ENCODE measurements around the gene RABGAP1.
A peak's percentile ranks its signal among the peaks of the same experiment; 100 is the strongest.

The RABGAP1 gene

DNA sequence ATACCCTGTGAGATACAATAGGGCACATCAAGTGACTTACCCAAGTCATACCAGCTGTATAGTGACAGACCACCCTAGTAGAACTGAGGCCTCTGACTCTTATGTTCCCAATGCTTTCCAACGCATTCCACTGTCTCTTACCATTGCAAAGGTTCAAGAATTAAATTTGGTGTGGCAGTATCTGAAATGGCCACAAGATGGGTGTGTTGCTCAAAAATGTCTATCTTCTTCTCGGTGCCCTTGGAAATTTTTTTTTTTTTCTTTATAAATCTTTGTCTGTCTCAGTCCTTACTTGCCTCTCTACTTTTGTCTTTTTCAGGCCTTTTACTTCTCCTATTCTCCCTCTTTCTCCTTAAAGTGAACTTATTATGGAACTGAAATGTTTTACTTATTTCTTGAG is 141.0 kb downstream of the RABGAP1 start:
- CTCF ChIA-PET, result interaction anchor here (0.6 to 1.8 kb wide), 5 partner anchors 9 to 650 kb away, joined by 3 to 5 read pairs (median 4); no protein-coding TSS in a partner anchor
- peak; percentile 49 for DNase-seq (ENCODE audit: extremely low spot score)
- POLR2A ChIA-PET, result interaction anchor here (0.9 kb wide), 1 partner anchor 13 kb away, joined by 3 read pairs; no protein-coding TSS in a partner anchor
- no peak for TF ChIP-seq HDGF (IDR thresholded peaks at IDR 0.05; ENCODE audit: borderline replicate concordance)
- no peak for TF ChIP-seq SP1 (IDR thresholded peaks at IDR 0.05)
- TF ChIP-seq TARDBP (IDR thresholded peaks at IDR 0.05), result no peak
- peak; percentile 83 for TF ChIP-seq ZNF384 (IDR thresholded peaks at IDR 0.05)
- TF ChIP-seq FOXK2 (IDR thresholded peaks at IDR 0.05), result no peak
- no peak for TF ChIP-seq L3MBTL2 (conservative IDR thresholded peaks at IDR 0.05)

DNA sequence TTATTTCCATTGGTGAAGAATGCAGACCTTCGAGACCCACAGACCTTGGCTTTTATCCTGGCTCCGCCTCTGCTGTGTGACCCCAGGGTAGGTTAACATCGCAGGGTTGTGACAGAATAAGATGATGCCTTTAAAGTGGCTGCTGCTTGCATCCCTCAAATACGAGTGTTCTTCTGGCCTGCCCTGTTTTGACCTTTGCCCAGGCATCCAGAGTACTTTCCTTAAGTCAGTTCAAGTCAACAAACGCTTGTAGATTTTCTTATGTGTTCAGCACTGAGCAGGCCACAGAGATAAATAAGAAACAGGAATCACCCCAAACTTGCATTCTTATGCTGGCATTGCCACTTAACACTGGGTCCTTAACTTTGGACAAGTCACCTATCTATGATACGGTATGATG is 142.9 kb downstream of the RABGAP1 start:
- POLR2A ChIA-PET, result no interaction called here
- no peak for DNase-seq (ENCODE audit: extremely low spot score)
- CTCF ChIA-PET, result interaction anchor here (1.1 kb wide), 1 partner anchor 266 kb away, joined by 5 read pairs; no protein-coding TSS in a partner anchor
- TF ChIP-seq SUZ12 (IDR thresholded peaks at IDR 0.05), result no peak
- TF ChIP-seq FOXM1 (IDR thresholded peaks at IDR 0.05; ENCODE audit: borderline replicate concordance), result no peak

DNA sequence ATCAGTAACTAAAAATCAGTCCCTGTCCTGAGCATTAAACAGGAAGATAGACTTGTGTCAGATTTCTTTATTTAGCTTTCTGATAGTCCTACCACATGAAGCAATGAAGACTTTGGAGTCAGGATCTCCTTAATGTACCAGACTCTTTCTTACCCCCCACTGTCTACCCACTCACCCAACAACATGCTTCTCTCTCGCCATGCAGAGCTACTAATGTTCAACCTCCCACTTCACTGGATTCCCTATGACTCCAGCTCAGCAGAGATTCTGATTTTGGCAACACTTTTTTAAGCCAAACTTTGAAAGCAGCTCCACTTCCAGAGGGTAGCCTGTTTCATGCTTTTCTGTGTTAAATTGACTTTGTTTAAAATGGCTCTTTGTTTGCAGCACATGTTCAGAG is 143.4 kb downstream of the RABGAP1 start:
- no peak for DNase-seq (ENCODE audit: extremely low spot score)
- ChIA-PET CTCF (interaction anchor here (1.1 kb wide), 1 partner anchor 266 kb away, joined by 5 read pairs; no protein-coding TSS in a partner anchor), POLR2A (no interaction called here)
- no peak for TF ChIP-seq ZNF384 (IDR thresholded peaks at IDR 0.05)
- no peak for TF ChIP-seq SUZ12 (IDR thresholded peaks at IDR 0.05)
- TF ChIP-seq ARNT (IDR thresholded peaks at IDR 0.05), result no peak
- no peak for TF ChIP-seq FOXK2 (IDR thresholded peaks at IDR 0.05)
- TF ChIP-seq FOXM1 (IDR thresholded peaks at IDR 0.05; ENCODE audit: borderline replicate concordance), result no peak
- TF ChIP-seq LEF1 (IDR thresholded peaks at IDR 0.05; ENCODE audit: borderline replicate concordance), result no peak
- no peak for TF ChIP-seq FOXA1 (IDR thresholded peaks at IDR 0.05)
- no peak for TF ChIP-seq SP1 (IDR thresholded peaks at IDR 0.05)
- TF ChIP-seq NFRKB (IDR thresholded peaks at IDR 0.05), result no peak
- no peak for TF ChIP-seq ELF4 (IDR thresholded peaks at IDR 0.05)
- no peak for TF ChIP-seq HDGF (IDR thresholded peaks at IDR 0.05; ENCODE audit: borderline replicate concordance)

DNA sequence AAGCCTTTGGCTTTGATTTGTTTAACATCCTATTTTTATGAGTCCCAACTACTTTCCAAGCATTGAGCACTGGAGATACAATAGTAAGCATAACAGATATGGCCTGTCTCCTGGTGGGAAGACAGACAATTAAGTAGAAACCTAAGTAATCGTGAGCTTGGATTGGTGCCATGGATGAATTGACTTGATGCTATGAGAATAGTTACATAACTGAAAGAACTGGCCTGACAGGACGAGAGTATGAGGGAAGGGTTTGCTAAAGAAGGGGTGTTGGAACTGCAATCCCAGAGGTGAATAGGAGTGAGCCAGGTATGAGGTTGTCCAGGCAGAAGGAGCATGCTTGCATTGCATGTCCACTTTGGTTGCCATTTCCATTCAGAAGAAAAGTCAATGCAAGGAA is 145.1 kb downstream of the RABGAP1 start:
- POLR2A ChIA-PET, result no interaction called here
- no peak for DNase-seq (ENCODE audit: extremely low spot score)
- no peak for TF ChIP-seq HDGF (IDR thresholded peaks at IDR 0.05; ENCODE audit: borderline replicate concordance)
- no peak for TF ChIP-seq LEF1 (IDR thresholded peaks at IDR 0.05; ENCODE audit: borderline replicate concordance)
- no peak for TF ChIP-seq FOXM1 (IDR thresholded peaks at IDR 0.05; ENCODE audit: borderline replicate concordance)
- no peak for TF ChIP-seq ELF4 (IDR thresholded peaks at IDR 0.05)
- TF ChIP-seq SUZ12 (IDR thresholded peaks at IDR 0.05), result no peak
- CTCF ChIA-PET, result no interaction called here

DNA sequence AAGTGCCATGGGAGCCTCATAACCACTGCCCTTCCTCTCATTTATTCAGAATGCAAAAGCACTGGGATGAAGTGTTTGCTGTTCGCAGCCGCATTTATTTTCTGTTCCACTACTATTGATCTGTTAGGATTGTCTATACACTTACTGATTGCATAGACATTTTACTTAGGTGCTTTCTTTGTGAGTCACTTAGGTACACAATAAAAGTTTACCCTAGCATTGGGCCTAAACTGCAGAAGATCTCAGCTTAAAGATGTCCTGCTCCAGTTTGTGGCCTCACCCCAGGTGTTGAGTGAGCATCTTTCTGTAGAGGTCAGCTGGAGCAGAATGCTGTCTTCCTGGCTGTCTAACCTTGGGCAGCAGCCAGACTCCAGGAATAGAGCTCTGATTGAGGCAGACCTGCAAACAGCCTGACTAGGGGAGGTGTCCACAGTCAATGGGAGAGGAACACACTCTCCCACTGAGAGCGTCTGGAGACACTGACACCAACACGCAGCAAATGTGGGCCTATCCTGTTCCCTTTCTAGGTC is 146.6 kb downstream of the RABGAP1 start:
- POLR2A ChIA-PET, result no interaction called here
- CTCF ChIA-PET, result no interaction called here
- TF ChIP-seq ARNT (IDR thresholded peaks at IDR 0.05), result no peak
- TF ChIP-seq LEF1 (IDR thresholded peaks at IDR 0.05; ENCODE audit: borderline replicate concordance), result no peak
- TF ChIP-seq FOXK2 (IDR thresholded peaks at IDR 0.05), result no peak
- TF ChIP-seq CTBP1 (IDR thresholded peaks at IDR 0.05; ENCODE audit: borderline replicate concordance), result no peak
- TF ChIP-seq, protein P1, sequence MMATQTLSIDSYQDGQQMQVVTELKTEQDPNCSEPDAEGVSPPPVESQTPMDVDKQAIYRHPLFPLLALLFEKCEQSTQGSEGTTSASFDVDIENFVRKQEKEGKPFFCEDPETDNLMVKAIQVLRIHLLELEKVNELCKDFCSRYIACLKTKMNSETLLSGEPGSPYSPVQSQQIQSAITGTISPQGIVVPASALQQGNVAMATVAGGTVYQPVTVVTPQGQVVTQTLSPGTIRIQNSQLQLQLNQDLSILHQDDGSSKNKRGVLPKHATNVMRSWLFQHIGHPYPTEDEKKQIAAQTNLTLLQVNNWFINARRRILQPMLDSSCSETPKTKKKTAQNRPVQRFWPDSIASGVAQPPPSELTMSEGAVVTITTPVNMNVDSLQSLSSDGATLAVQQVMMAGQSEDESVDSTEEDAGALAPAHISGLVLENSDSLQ (IDR thresholded peaks at IDR 0.05), result no peak
- TF ChIP-seq SP1 (IDR thresholded peaks at IDR 0.05), result no peak
- TF ChIP-seq BHLHE40 (IDR thresholded peaks at IDR 0.05; ENCODE audit: borderline replicate concordance), result no peak
- TF ChIP-seq ZNF384 (IDR thresholded peaks at IDR 0.05), result no peak
- no peak for TF ChIP-seq ELF4 (IDR thresholded peaks at IDR 0.05)
- DNase-seq (ENCODE audit: extremely low spot score), result no peak

DNA sequence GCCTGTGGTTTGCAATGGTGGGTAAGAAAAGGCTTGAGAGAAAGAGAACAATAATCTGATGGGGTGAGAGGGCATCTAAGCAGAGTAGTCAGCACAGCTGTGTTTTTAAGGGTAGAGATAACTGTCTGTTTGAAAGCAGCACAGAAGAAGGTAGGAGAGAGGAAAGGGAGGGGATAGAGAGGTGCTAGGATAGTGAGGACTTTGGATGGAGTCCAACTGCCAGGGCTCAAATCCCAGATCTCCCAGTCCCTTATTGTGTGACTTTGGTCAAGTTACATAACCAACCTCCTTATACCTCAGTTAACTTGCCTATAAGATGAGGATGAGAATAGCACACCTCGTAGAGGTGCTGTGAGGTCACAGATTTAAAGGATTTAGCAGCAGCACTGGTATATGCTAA is 148.2 kb downstream of the RABGAP1 start:
- ChIA-PET CTCF (no interaction called here), POLR2A (no interaction called here)
- DNase-seq (ENCODE audit: extremely low spot score), result no peak
- TF ChIP-seq NFRKB (IDR thresholded peaks at IDR 0.05) (no peak), ELF4 (IDR thresholded peaks at IDR 0.05) (no peak), LEF1 (IDR thresholded peaks at IDR 0.05; ENCODE audit: borderline replicate concordance) (no peak), FOXM1 (IDR thresholded peaks at IDR 0.05; ENCODE audit: borderline replicate concordance) (no peak), SUZ12 (IDR thresholded peaks at IDR 0.05) (no peak), BHLHE40 (IDR thresholded peaks at IDR 0.05; ENCODE audit: borderline replicate concordance) (no peak), HDGF (IDR thresholded peaks at IDR 0.05; ENCODE audit: borderline replicate concordance) (no peak), CTBP1 (IDR thresholded peaks at IDR 0.05; ENCODE audit: borderline replicate concordance) (no peak), FOXK2 (IDR thresholded peaks at IDR 0.05) (no peak), ZNF384 (IDR thresholded peaks at IDR 0.05) (no peak), SP1 (IDR thresholded peaks at IDR 0.05) (no peak), TARDBP (IDR thresholded peaks at IDR 0.05) (no peak), FOXA1 (IDR thresholded peaks at IDR 0.05) (no peak), ARNT (IDR thresholded peaks at IDR 0.05) (no peak), L3MBTL2 (conservative IDR thresholded peaks at IDR 0.05) (no peak)
- TF ChIP-seq, protein P1 (IDR thresholded peaks at IDR 0.05), result no peak

DNA sequence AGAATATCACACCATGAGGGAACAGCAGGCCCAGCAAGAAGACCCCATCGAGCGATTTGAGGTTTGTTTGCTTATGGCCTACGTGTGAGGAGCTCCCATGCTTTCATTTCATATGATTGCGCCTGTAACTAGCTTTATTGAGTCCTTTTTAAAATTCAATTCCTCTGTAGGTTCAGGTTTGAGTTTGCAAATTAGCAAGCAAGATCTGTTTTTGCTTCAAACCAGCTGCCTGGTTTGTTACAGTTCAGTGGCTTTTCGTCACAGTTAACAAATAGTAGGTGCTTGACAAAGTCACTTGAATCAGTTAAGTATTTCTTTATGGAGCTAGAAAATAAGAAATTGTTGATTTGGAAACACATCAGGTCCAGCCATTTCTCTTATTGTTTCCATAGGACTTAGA is 149.0 kb downstream of the RABGAP1 start:
- no peak for DNase-seq (ENCODE audit: extremely low spot score)
- ChIA-PET CTCF (no interaction called here), POLR2A (no interaction called here)
- TF ChIP-seq SP1 (IDR thresholded peaks at IDR 0.05) (no peak), SUZ12 (IDR thresholded peaks at IDR 0.05) (no peak)
